ENCODE measurements around the gene CHST11.

GRCh38 chr12:104486943-104487819, 30.4 kb downstream of the CHST11 start:
- no peak for TF ChIP-seq POLR2A (IDR thresholded peaks at IDR 0.05)
- TF ChIP-seq, protein P1, sequence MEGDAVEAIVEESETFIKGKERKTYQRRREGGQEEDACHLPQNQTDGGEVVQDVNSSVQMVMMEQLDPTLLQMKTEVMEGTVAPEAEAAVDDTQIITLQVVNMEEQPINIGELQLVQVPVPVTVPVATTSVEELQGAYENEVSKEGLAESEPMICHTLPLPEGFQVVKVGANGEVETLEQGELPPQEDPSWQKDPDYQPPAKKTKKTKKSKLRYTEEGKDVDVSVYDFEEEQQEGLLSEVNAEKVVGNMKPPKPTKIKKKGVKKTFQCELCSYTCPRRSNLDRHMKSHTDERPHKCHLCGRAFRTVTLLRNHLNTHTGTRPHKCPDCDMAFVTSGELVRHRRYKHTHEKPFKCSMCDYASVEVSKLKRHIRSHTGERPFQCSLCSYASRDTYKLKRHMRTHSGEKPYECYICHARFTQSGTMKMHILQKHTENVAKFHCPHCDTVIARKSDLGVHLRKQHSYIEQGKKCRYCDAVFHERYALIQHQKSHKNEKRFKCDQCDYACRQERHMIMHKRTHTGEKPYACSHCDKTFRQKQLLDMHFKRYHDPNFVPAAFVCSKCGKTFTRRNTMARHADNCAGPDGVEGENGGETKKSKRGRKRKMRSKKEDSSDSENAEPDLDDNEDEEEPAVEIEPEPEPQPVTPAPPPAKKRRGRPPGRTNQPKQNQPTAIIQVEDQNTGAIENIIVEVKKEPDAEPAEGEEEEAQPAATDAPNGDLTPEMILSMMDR (IDR thresholded peaks at IDR 0.05) = no peak
